ENCODE results near the gene LORICRIN. TPM values are rescaled to one million over a fixed set of nuclear protein-coding genes. Genes with fewer than 3 reads are reported as not detected.

LORICRIN gene
- total and polyA plus RNA-seq, 2 experiments from 2014 or later, result not detected

DNA sequence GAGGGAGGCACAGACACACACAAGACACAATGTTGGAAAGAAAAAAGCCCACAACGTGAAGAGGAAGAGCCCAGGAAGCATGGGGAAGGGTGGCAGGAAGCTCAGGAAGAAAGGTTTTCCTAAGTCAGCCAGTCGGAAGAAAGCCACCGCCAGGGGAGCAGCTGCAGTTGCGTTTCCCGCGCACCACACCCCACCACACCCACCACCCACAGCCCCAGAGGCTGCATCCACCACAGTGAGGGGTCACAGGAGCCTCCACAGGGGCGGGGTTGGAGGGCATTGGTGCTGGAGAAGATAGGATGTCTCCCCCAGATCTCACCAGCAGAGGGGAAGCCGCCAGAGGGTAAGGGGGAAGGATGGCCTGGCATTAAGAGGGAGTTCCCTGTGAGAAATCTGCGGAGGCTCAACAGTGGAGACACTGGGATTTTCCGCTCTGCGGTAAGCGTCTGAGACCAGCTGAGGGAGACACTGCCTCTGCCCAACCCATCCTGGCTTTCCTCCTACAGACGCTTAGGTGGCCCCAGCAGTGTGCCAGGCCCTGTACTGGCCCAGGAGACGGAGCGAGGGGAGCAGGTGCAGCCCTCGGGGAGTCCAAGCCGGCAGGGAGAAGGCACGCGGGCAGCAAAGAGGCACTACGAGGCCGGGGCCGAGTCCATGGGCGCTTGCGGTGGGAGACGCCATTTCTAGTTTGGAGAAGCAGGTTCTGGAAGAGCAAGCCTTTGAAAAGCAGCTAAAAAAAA lies 33.4 kb downstream of the LORICRIN start:
- no peaks in the 10 kb centered on the region for H3K4me1 ChIP-seq (ENCODE audit: insufficient read depth)
- no peaks in the 10 kb centered on the region for H3K9me2 ChIP-seq (replicated peaks; ENCODE audit: insufficient read depth)
- H3K27me3 ChIP-seq, result no peaks in the 10 kb centered on the region
- no peaks in the 10 kb centered on the region for H3K79me2 ChIP-seq
- H3K9me3 ChIP-seq (ENCODE audit: low read depth), result no peaks in the 10 kb centered on the region
- no peak overlapping the region for H3K27ac ChIP-seq
- H3K36me3 ChIP-seq (replicated peaks; ENCODE audit: insufficient read depth, low read depth), result no peaks in the 10 kb centered on the region
- no peak for DNase-seq (ENCODE audit: low spot score)
- no peak overlapping the region for H3K4me3 ChIP-seq
- no peak overlapping the region for H3K4me2 ChIP-seq
- no peak for TF ChIP-seq EZH2 (IDR thresholded peaks at IDR 0.05; ENCODE audit: borderline replicate concordance)
- no peak for TF ChIP-seq CTCF (IDR thresholded peaks at IDR 0.05; ENCODE audit: poor library complexity)
- TF ChIP-seq EZH2phosphoT487 (IDR thresholded peaks at IDR 0.05; ENCODE audit: low read depth, severe bottlenecking, unreplicated experiment), result no peak
- H2AFZ ChIP-seq, result no peak overlapping the region
- H4K20me1 ChIP-seq (ENCODE audit: insufficient read depth, poor library complexity, severe bottlenecking), result no peaks in the 10 kb centered on the region
- 85% methylated on average over 25 of the region's 25 CpGs for WGBS (ENCODE audit: low lambda C conversion rate, missing lambda C conversion rate)

- no peaks in the 10 kb centered on the region for H3K36me3 ChIP-seq (replicated peaks; ENCODE audit: insufficient read depth, low read depth)
- DNase-seq (ENCODE audit: low spot score), result no peak
- H3K9me3 ChIP-seq (ENCODE audit: low read depth), result no peaks in the 10 kb centered on the region
- no peaks in the 10 kb centered on the region for H3K27me3 ChIP-seq
- TF ChIP-seq EZH2phosphoT487 (IDR thresholded peaks at IDR 0.05; ENCODE audit: low read depth, severe bottlenecking, unreplicated experiment) (no peak), EZH2 (IDR thresholded peaks at IDR 0.05; ENCODE audit: borderline replicate concordance) (no peak), CTCF (IDR thresholded peaks at IDR 0.05; ENCODE audit: poor library complexity) (no peak)
- H3K4me1 ChIP-seq (ENCODE audit: insufficient read depth), result no peaks in the 10 kb centered on the region
- H3K79me2 ChIP-seq, result no peaks in the 10 kb centered on the region
- H3K4me3 ChIP-seq, result no peak overlapping the region
- H3K9me2 ChIP-seq (replicated peaks; ENCODE audit: insufficient read depth), result no peaks in the 10 kb centered on the region
- no peak overlapping the region for H3K27ac ChIP-seq
- H4K20me1 ChIP-seq (ENCODE audit: insufficient read depth, poor library complexity, severe bottlenecking), result no peaks in the 10 kb centered on the region
- no peak overlapping the region for H3K4me2 ChIP-seq
- WGBS (ENCODE audit: low lambda C conversion rate, missing lambda C conversion rate), result 87% methylated on average over 7 of the region's 7 CpGs
- no peak overlapping the region for H2AFZ ChIP-seq
These were observed 33.9 kb downstream of the LORICRIN start for GRCh38 chr1:153293480-153293775.

DNA sequence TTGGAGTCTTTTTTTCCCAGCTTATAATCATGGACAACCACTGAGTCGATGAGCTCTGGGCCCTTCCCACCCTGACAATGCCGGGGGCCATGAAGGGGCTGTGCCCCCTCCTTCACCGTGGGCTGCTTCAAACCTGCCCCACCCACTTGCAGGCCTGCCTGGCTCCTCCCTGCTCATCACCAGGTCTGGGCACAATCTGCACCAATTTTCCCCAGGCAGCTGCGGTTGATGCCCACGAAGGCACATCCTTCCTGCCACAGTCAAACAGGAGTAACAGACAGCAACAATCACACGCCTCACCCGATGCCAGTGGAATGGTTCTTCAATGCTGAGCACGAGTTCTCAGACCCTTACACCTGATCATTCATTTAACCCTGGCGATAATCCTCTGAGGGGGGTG lies 34.4 kb downstream of the LORICRIN start:
- H3K4me2 ChIP-seq, result no peak overlapping the region
- no peaks in the 10 kb centered on the region for H3K4me1 ChIP-seq (ENCODE audit: insufficient read depth)
- no peak overlapping the region for H3K27ac ChIP-seq
- no peaks in the 10 kb centered on the region for H3K36me3 ChIP-seq (replicated peaks; ENCODE audit: insufficient read depth, low read depth)
- no peaks in the 10 kb centered on the region for H3K9me3 ChIP-seq (ENCODE audit: low read depth)
- H4K20me1 ChIP-seq (ENCODE audit: insufficient read depth, poor library complexity, severe bottlenecking), result no peaks in the 10 kb centered on the region
- H3K4me3 ChIP-seq, result no peak overlapping the region
- no peaks in the 10 kb centered on the region for H3K9me2 ChIP-seq (replicated peaks; ENCODE audit: insufficient read depth)
- DNase-seq (ENCODE audit: low spot score), result no peak
- 62% methylated on average over 9 of the region's 9 CpGs for WGBS (ENCODE audit: low lambda C conversion rate, missing lambda C conversion rate)
- H3K79me2 ChIP-seq, result no peaks in the 10 kb centered on the region
- no peaks in the 10 kb centered on the region for H3K27me3 ChIP-seq
- no peak overlapping the region for H2AFZ ChIP-seq
- no peak for TF ChIP-seq CTCF (IDR thresholded peaks at IDR 0.05; ENCODE audit: poor library complexity)
- TF ChIP-seq EZH2 (IDR thresholded peaks at IDR 0.05; ENCODE audit: borderline replicate concordance), result no peak
- TF ChIP-seq EZH2phosphoT487 (IDR thresholded peaks at IDR 0.05; ENCODE audit: low read depth, severe bottlenecking, unreplicated experiment), result no peak

All from hepatocyte (in vitro differentiated cells).